ENCODE results near the gene IL1RL2.

IL1RL2 gene

GRCh38 chr2:102181919-102182635 is 4.7 kb upstream of the IL1RL2 start:
- no peak for DNase-seq (ENCODE audit: low read depth)
- H3K4me3 ChIP-seq (ENCODE audit: low read depth, low read length), result no peak overlapping the region
- TF ChIP-seq, protein P1, sequence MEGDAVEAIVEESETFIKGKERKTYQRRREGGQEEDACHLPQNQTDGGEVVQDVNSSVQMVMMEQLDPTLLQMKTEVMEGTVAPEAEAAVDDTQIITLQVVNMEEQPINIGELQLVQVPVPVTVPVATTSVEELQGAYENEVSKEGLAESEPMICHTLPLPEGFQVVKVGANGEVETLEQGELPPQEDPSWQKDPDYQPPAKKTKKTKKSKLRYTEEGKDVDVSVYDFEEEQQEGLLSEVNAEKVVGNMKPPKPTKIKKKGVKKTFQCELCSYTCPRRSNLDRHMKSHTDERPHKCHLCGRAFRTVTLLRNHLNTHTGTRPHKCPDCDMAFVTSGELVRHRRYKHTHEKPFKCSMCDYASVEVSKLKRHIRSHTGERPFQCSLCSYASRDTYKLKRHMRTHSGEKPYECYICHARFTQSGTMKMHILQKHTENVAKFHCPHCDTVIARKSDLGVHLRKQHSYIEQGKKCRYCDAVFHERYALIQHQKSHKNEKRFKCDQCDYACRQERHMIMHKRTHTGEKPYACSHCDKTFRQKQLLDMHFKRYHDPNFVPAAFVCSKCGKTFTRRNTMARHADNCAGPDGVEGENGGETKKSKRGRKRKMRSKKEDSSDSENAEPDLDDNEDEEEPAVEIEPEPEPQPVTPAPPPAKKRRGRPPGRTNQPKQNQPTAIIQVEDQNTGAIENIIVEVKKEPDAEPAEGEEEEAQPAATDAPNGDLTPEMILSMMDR (IDR thresholded peaks at IDR 0.05; ENCODE audit: low read depth, low read length, missing control alignments), result no peak

GRCh38 chr2:102184018-102184417 is 2.8 kb upstream of the IL1RL2 start:
- no peak for DNase-seq (ENCODE audit: low read depth)
- H3K4me3 ChIP-seq (ENCODE audit: low read depth, low read length), result no peak overlapping the region
- TF ChIP-seq, protein P1 (IDR thresholded peaks at IDR 0.05; ENCODE audit: low read depth, low read length, missing control alignments), result no peak

DNA sequence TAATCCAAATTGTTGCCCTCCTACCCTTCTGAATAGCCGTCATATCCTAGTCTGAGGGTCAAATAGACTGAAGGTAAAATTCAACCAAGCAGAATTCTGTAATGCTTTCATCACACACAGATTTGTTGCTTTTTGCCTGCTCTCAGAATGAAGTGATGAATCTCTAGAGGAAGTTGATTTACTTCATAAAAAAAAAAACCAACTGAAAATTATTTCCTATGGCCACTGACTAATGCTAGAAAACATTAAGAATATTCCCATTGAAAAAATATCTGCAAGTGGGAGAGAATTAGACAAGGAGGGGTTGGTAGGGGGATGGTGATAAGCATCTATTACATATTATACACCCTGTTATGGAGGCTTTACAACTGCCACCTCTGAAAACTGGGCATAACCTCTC is 2.3 kb upstream of the IL1RL2 start:
- no peak for DNase-seq (ENCODE audit: low read depth)
- TF ChIP-seq, protein P1 (IDR thresholded peaks at IDR 0.05; ENCODE audit: low read depth, low read length, missing control alignments), result no peak
- H3K4me3 ChIP-seq (ENCODE audit: low read depth, low read length), result no peak overlapping the region

DNA sequence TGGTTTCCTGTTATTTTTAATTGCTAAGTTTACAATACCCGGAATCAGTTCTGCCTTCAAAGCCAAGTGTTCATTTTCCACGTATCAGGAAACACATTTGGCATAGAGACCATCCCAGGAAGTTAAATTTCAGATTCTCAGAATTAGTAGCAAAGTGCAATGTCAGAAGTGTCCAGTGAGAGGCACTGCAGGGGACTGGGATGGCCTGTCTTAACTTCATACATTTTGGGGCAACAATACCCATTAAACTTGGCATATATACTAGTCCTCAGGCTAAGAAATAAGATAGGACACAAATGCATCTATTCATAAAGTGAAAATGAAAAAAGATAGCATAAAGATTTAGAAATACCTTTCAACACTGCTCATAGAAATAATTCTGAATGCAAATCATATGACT is 1.5 kb upstream of the IL1RL2 start:
- no peak for DNase-seq (ENCODE audit: low read depth)
- no peak overlapping the region for H3K4me3 ChIP-seq (ENCODE audit: low read depth, low read length)
- TF ChIP-seq, protein P1 (IDR thresholded peaks at IDR 0.05; ENCODE audit: low read depth, low read length, missing control alignments), result peak; percentile 34

DNA sequence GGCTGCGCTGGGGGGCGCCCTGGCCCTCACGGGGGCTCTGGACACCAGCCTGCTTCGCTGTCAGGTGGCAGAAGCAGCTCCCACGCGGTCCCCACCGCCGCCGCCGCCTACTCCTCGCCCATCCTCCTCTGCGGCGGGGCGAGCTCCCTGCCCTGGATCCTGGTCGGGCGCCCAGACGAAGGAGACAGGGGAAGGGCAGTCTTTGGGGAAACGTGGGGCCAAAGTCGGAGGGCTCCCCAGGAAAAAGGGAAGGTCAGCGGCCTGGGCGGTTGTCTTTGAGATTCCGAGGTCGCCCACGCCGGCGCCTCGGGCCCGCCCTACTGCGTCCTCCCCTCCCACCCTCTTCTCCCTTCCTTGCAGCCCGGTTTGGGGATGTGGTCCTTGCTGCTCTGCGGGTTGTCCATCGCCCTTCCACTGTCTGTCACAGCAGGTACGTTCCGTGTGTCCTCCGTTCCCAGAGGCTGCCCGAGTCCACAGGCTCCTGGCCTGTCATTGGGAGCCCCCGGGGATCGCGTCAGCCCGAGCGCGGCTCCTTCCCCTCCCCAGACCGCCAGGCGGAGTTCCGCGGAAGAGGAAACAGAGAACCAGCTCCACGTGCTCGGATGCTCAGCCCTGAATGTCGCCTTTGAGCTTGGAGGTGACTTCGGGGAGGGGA is 800 bp downstream of the IL1RL2 start:
- DNase-seq (ENCODE audit: low read depth), result no peak
- TF ChIP-seq, protein P1 (IDR thresholded peaks at IDR 0.05; ENCODE audit: low read depth, low read length, missing control alignments), result no peak
- no peak overlapping the region for H3K4me3 ChIP-seq (ENCODE audit: low read depth, low read length)

- TF ChIP-seq, protein P1 (IDR thresholded peaks at IDR 0.05; ENCODE audit: low read depth, low read length, missing control alignments), result no peak
Observed at GRCh38 chr2:102190430-102191107, 3.7 kb downstream of the IL1RL2 start.

More at GRCh38 chr2:102190430-102191107, 3.7 kb downstream of the IL1RL2 start:
- H3K4me3 ChIP-seq (ENCODE audit: low read depth, low read length), result no peak overlapping the region
- no peak for DNase-seq (ENCODE audit: low read depth)
